HG03139 (cell line): ENCODE data around the gene LPO.

ENCODE experiments used
- ATAC-seq: cut with Tn5 transposase; IDR thresholded peaks from one replicate; pipeline ENCODE4 v1.9.1; 2021; ENCODE audit not compliant: unreplicated experiment

The LPO gene

DNA sequence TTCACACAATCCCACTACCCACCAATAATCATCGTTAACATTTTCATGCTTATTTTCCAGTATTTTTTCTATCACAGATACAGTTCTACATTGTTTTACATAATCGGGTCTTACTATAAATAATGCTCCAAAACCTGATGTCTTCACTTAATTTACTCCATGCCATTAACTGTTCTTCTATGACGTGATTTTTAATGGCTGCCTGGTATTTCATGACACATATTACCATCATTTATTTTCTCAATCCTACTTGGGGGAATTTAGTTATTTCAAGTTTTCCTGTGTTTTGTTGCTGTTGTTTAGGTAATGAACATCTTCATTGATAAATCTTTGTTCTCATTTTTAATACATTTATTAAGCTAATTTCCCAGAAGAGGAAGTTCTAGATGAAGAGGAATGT is 14.7 kb downstream of the LPO start:
- ATAC-seq: no peak

- no peak for ATAC-seq
Measured at GRCh38 chr17:58254803-58255202, 16.4 kb downstream of the LPO start.

DNA sequence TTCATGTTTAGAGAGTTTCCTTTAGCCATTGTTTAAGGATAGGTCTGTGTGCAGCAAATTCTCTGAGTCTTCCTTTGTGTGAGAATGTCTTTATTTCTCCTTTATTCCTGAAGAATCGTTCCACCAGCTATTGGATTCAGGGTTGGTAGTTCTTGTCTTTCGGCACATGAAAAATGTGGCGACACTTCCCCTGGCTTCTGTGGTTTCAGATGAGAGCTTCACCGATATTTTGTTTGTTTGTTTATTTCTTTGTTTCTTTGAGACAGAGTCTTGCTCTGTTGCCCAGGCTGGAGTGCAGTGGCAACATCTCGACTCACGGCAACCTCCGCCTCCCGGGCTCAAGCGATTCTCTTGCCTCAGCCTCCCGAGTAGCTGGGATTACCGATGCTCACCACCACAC is 23.8 kb downstream of the LPO start:
- ATAC-seq: no peak

DNA sequence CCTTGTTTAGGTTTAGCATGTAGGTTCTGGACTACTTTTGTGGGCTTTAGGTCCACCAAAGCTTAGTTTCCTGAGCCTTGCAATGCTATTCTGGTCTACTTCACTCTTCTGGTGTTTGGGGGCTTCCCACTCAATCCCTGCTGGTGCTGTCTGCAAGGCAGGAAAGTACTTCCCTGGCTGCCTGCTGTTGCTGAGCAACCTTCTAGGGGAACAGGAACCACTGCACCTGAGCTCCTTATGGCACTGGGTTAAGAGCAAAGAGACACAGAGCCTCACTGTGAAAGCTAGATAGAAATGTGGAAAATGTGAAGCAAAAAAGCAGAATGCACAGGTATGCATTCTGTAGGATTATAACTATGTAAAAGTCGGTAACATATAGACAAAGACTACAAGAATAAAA is 25.4 kb downstream of the LPO start:
- ATAC-seq: no peak

DNA sequence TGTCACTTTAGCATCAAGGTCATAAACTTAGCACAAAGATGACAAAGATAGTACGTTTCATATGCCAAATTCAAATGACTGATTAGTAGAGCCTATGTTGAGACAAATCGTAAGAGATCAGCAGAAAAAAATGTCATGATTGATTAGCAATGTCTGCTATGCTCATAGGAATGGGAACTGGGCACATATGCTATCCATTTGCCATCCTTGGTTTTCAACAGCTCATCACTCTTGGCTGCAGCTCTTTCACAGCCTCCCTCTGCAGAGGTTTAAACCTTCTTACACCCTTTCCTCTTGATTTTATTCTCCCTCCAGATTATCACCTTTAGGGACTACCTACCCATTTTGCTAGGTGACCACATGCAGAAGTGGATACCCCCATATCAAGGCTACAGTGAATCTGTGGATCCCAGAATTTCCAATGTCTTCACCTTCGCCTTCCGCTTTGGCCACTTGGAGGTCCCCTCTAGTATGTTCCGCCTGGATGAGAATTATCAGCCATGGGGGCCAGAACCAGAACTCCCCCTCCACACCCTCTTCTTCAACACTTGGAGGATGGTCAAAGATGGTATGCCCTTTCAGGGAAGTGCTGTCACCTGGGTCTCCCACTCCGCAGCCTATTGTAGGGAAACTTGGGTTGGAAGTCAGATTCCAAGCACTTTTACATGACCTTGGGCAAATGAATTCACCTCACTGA is 26.2 kb downstream of the LPO start:
- ATAC-seq: no peak

- no peak for ATAC-seq
Measured at GRCh38 chr17:58265271-58265670, 26.9 kb downstream of the LPO start.

GRCh38 chr17:58265902-58266875 is 27.8 kb downstream of the LPO start:
- ATAC-seq: no peak

DNA sequence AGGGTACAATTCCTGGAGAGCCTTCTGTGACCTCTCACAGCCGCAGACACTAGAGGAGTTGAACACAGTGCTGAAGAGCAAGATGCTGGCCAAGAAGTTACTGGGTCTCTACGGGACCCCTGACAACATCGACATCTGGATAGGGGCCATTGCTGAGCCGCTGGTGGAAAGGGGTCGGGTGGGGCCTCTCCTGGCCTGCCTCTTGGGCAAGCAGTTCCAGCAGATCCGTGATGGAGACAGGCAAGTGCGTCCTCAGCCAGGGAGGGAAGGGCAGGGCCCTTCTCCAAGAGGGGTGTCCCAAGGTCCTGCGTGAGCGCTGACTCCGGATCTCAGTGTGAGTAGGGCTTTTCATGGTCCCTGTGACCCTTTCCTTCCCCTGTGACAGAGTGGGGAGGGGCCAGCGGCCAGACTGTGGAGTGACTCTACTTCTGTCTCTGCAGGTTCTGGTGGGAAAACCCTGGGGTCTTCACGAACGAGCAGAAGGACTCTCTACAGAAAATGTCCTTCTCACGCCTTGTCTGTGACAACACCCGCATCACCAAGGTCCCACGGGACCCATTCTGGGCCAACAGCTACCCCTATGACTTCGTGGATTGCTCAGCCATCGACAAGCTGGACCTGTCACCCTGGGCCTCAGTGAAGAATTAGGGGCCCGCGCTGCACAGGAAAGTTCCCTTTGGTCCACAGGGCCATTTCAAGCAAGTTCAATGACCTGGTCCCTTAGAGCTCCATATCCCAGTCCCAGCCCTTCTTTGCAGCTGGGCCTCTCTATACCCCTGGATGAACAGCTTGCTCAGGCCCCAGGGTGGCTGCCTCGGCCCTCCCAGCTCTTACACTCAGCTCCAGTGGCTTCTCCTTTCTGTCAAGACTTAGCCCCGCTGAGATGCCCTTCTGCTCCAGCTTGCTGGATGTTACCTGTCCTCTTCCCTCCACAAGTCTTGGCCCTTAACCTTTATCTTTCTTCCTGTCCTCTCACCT is 29.3 kb downstream of the LPO start:
- no peak for ATAC-seq

- ATAC-seq: no peak
Measured at GRCh38 chr17:58268326-58268725, 29.9 kb downstream of the LPO start.

- ATAC-seq: no peak
Measured at GRCh38 chr17:58268774-58269556, 30.6 kb downstream of the LPO start.

- no peak for ATAC-seq
Measured at GRCh38 chr17:58269557-58270291, 31.3 kb downstream of the LPO start.

- no peak for ATAC-seq
Measured at GRCh38 chr17:58270476-58271215, 32.3 kb downstream of the LPO start.

DNA sequence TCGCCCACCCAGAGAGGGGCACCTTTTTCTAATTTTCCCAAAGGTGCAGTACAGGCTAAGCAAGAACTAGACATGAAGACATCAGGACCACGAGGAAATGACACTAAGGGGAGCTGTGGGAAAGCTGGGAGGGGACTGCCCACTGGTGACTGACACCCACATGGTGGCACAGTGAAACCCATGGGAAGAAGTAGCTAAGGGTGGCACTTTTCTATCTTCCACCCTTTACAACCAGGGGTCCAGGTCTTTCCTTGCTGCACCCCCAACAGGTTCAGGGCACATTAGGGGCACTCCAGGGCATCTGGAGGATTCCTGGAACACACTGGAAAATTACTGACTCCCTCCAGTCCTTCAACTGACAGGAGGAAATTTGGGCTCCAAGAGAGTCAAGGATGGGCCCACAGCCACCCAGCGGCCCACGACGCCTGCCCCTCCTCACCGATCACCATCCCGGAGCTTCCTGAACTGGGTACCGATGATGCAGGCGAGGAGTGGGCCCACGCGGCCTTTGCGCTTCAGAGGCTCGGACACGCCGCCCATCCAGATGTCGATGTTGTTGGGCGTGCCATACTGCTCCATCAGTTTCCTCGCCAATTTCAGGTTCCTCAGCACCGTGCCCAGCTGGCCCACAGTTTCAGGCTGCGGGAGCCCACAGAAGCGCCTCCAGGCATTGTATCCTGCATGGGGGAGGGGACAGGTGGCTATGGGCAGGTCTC is 33.0 kb downstream of the LPO start:
- ATAC-seq: no peak

GRCh38 chr17:58272367-58273280 is 34.2 kb downstream of the LPO start:
- no peak for ATAC-seq

GRCh38 chr17:58273453-58274104 is 35.2 kb downstream of the LPO start:
- ATAC-seq: no peak

- ATAC-seq: no peak
Measured at GRCh38 chr17:58275417-58275816, 37.0 kb downstream of the LPO start.

DNA sequence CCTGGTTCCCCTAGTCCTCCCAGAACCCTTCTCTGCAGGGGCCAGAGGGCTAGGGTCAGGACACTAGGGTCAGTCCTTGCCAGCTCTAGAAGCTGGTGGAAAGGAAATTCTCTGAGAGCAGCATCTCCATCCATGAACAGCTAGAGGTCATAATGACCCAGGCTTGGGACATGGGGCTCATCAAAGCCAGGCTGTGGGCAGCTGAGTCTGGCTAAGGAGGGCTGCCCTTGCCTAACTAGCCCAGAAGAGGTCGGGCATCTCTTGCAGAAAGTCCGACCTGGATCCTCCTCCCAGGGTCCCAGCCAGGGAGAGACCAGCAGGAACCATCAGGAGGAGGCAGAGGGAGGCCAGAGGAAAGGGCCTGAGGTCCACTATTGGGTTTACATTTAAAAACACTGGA is 38.0 kb downstream of the LPO start:
- ATAC-seq: no peak
